Vagina (tissue), 2 donors: ENCODE measurements around the gene CAPRIN1. TPM values are rescaled to one million over a fixed set of nuclear protein-coding genes. Genes with fewer than 3 reads are reported as not detected.
A peak's percentile ranks its signal among the peaks of the same experiment; 100 is the strongest.

Experiments
- DNase-seq, 2 donors: peaks; one replicate each; pipeline ENCODE4 v3.0.0-alpha.2; 2017; ENCODE audit errors: extremely low spot score in 2 of 2
- H3K27ac ChIP-seq: fragments of 200-600 bp; sonication (generic); one replicate; pipeline ENCODE4 v1.5.1; 2019
- H3K27me3 ChIP-seq: fragments of 200-600 bp; sonication (generic); one replicate; pipeline ENCODE4 v1.5.1; 2019
- H3K36me3 ChIP-seq, 2 donors: fragments of 200-600 bp; sonication (generic); one replicate each; pipeline ENCODE4 v1.5.1; 2017 to 2019
- H3K4me1 ChIP-seq: fragments of 200-600 bp; sonication (generic); one replicate; pipeline ENCODE4 v1.5.1; 2019
- H3K4me3 ChIP-seq, 2 donors: fragments of 200-600 bp; sonication (generic); 1 replicate in 1 of 2; 2 replicates in 1 of 2; pipeline ENCODE4 v1.5.1; 2016 to 2019
- H3K9me3 ChIP-seq: fragments of 200-600 bp; sonication (generic); one replicate; pipeline ENCODE4 v1.5.1; 2019
- CTCF ChIP-seq, 3 experiments: fragments of 450-650 bp in 2 of 3; fragments of 200-600 bp in 1 of 3; sonication (generic) in 1 of 3; IDR thresholded peaks; one replicate each; pipeline ENCODE4 v1.5.1; 2017 to 2019; ENCODE audit warnings: antibody characterized with exemption in 3 of 3, mild to moderate bottlenecking in 2 of 3, moderate library complexity in 2 of 3
- POLR2A ChIP-seq, 2 donors: fragments of 450-650 bp; IDR thresholded peaks; one replicate each; pipeline ENCODE4 v1.6.1; 2017; ENCODE audit warnings: antibody characterized with exemption in 2 of 2, mild to moderate bottlenecking in 2 of 2, moderate library complexity in 2 of 2
- POLR2AphosphoS5 ChIP-seq, 2 donors: sonication (generic); formaldehyde crosslinking; IDR thresholded peaks; one replicate each; pipeline ENCODE4 v1.9.0; 2017; ENCODE audit warnings: antibody characterized with exemption in 2 of 2, mild to moderate bottlenecking in 2 of 2, low read depth in 1 of 2; ENCODE audit not compliant: insufficient read depth in 1 of 2
- intact Hi-C: fragments of 100-400 bp; cut with DNase I; formaldehyde crosslinking; loops from one replicate; pipeline ENCODE4 v1.15.1; 2023
- total RNA-seq: library from RNA; depleted of rRNA; stranded (reverse); fragments of >200 nt; gene quantifications from one replicate; pipeline ENCODE4 v1.2.3, GENCODE V29; 2016

CAPRIN1 gene
- total RNA-seq, 1 donor from 2014 or later, result 123 TPM

- TF ChIP-seq POLR2AphosphoS5 (IDR thresholded peaks at IDR 0.05; ENCODE audit: insufficient read depth in 1 of 2, low read depth in 1 of 2), result no peak
- no peak for TF ChIP-seq CTCF (IDR thresholded peaks at IDR 0.05)
- TF ChIP-seq POLR2A (IDR thresholded peaks at IDR 0.05), result no peak
- intact Hi-C loops, result no loop called here
- Histone ChIP-seq H3K4me1 (no peaks in the 10 kb centered on the region), H3K36me3 (no peaks in the 10 kb centered on the region), H3K9me3 (no peaks in the 10 kb centered on the region), H3K27ac (no peak overlapping the region), H3K27me3 (no peaks in the 10 kb centered on the region), H3K4me3 (no peak overlapping the region)
- no peak for DNase-seq
Measured at GRCh38 chr11:34036456-34036855, 15.1 kb upstream of the CAPRIN1 start.

GRCh38 chr11:34037016-34037415 lies 14.5 kb upstream of the CAPRIN1 start:
- intact Hi-C loops, result no loop called here

GRCh38 chr11:34040571-34040970 lies 11.0 kb upstream of the CAPRIN1 start:
- DNase-seq, result no peak
- Histone ChIP-seq H3K4me3 (no peak overlapping the region), H3K4me1 (peaks cover 4% of the 10 kb centered on the region), H3K36me3 (no peaks in the 10 kb centered on the region), H3K27me3 (no peaks in the 10 kb centered on the region), H3K9me3 (no peaks in the 10 kb centered on the region), H3K27ac (no peak overlapping the region)
- TF ChIP-seq POLR2A (IDR thresholded peaks at IDR 0.05), result no peak
- TF ChIP-seq POLR2AphosphoS5 (IDR thresholded peaks at IDR 0.05; ENCODE audit: insufficient read depth in 1 of 2, low read depth in 1 of 2), result no peak
- TF ChIP-seq CTCF (IDR thresholded peaks at IDR 0.05), result no peak
- intact Hi-C loops, result no loop called here

More at GRCh38 chr11:34037016-34037415, 14.5 kb upstream of the CAPRIN1 start:
- H3K27ac ChIP-seq, result no peak overlapping the region
- DNase-seq, result no peak
- TF ChIP-seq CTCF (IDR thresholded peaks at IDR 0.05), result no peak
- no peak for TF ChIP-seq POLR2A (IDR thresholded peaks at IDR 0.05)
- TF ChIP-seq POLR2AphosphoS5 (IDR thresholded peaks at IDR 0.05; ENCODE audit: insufficient read depth in 1 of 2, low read depth in 1 of 2), result no peak
- no peaks in the 10 kb centered on the region for H3K9me3 ChIP-seq
- no peaks in the 10 kb centered on the region for H3K36me3 ChIP-seq
- H3K4me1 ChIP-seq, result no peaks in the 10 kb centered on the region
- no peak overlapping the region for H3K4me3 ChIP-seq
- H3K27me3 ChIP-seq, result no peaks in the 10 kb centered on the region

- no peaks in the 10 kb centered on the region for H3K9me3 ChIP-seq
- no peak for DNase-seq
- H3K4me3 ChIP-seq, result peak overlapping the region in 1 of 2 donors; percentile 13
- H3K36me3 ChIP-seq, result no peaks in the 10 kb centered on the region
- peak overlapping the region; percentile 33 for H3K27ac ChIP-seq
- no peaks in the 10 kb centered on the region for H3K27me3 ChIP-seq
- TF ChIP-seq CTCF (IDR thresholded peaks at IDR 0.05) (no peak), POLR2A (IDR thresholded peaks at IDR 0.05) (no peak), POLR2AphosphoS5 (IDR thresholded peaks at IDR 0.05; ENCODE audit: insufficient read depth in 1 of 2, low read depth in 1 of 2) (peak in 1 of 2 donors; percentile 11)
- peaks cover 4% of the 10 kb centered on the region for H3K4me1 ChIP-seq
- intact Hi-C loops, result no loop called here
Measured at GRCh38 chr11:34044664-34045485, 6.7 kb upstream of the CAPRIN1 start.

GRCh38 chr11:34049028-34049427 lies 2.5 kb upstream of the CAPRIN1 start:
- intact Hi-C loops, result no loop called here
- Histone ChIP-seq H3K4me3 (no peak overlapping the region), H3K27ac (no peak overlapping the region), H3K27me3 (no peaks in the 10 kb centered on the region), H3K9me3 (no peaks in the 10 kb centered on the region), H3K4me1 (peaks cover 20% of the 10 kb centered on the region), H3K36me3 (no peaks in the 10 kb centered on the region)
- TF ChIP-seq POLR2A (IDR thresholded peaks at IDR 0.05), result no peak
- no peak for TF ChIP-seq POLR2AphosphoS5 (IDR thresholded peaks at IDR 0.05; ENCODE audit: insufficient read depth in 1 of 2, low read depth in 1 of 2)
- no peak for TF ChIP-seq CTCF (IDR thresholded peaks at IDR 0.05)
- DNase-seq, result no peak
